ENCODE data around the gene STX8.

STX8 gene

DNA sequence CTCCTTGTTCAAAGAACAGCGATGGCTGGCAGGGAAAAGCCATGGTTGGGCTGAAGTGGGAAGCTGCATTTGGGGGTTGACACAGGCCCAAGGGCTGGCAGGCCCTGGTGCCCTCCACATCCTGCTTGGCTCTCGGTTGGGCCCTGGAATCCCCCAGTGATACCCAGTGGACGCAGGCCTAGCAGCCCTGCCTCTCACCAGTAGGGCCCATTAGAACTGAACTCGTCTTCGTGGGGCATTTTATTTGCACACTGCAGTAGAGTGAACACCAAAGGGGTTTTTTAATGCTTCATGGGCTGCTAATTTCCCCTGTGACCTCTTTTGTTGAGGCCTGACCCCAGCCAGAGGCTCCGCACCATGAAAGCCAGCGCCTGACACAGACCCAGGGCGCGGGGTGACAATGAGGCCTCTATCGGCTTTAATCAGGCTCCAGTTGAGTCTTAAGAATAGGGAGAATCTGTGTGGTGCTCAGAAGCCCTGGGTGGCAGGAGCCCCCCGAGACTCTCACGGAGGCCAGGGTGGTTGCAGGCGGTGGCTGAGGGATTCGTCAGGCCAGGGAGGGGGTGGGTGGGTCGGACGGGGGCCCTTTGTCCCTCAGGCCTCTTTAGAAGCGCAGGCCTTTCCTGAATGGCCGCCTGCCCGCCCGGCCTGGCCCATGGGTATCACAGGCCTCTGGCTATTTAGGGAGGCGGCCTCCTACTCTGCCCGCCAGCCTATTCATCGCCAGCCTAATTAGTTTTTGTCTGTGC is 355.0 kb downstream of the STX8 start:
- TF ChIP-seq ZFX (IDR thresholded peaks at IDR 0.05; ENCODE audit: borderline replicate concordance), result no peak
- TF ChIP-seq, protein P1, sequence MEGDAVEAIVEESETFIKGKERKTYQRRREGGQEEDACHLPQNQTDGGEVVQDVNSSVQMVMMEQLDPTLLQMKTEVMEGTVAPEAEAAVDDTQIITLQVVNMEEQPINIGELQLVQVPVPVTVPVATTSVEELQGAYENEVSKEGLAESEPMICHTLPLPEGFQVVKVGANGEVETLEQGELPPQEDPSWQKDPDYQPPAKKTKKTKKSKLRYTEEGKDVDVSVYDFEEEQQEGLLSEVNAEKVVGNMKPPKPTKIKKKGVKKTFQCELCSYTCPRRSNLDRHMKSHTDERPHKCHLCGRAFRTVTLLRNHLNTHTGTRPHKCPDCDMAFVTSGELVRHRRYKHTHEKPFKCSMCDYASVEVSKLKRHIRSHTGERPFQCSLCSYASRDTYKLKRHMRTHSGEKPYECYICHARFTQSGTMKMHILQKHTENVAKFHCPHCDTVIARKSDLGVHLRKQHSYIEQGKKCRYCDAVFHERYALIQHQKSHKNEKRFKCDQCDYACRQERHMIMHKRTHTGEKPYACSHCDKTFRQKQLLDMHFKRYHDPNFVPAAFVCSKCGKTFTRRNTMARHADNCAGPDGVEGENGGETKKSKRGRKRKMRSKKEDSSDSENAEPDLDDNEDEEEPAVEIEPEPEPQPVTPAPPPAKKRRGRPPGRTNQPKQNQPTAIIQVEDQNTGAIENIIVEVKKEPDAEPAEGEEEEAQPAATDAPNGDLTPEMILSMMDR (IDR thresholded peaks at IDR 0.05), result no peak
- no peak overlapping the region for H3K27ac ChIP-seq

DNA sequence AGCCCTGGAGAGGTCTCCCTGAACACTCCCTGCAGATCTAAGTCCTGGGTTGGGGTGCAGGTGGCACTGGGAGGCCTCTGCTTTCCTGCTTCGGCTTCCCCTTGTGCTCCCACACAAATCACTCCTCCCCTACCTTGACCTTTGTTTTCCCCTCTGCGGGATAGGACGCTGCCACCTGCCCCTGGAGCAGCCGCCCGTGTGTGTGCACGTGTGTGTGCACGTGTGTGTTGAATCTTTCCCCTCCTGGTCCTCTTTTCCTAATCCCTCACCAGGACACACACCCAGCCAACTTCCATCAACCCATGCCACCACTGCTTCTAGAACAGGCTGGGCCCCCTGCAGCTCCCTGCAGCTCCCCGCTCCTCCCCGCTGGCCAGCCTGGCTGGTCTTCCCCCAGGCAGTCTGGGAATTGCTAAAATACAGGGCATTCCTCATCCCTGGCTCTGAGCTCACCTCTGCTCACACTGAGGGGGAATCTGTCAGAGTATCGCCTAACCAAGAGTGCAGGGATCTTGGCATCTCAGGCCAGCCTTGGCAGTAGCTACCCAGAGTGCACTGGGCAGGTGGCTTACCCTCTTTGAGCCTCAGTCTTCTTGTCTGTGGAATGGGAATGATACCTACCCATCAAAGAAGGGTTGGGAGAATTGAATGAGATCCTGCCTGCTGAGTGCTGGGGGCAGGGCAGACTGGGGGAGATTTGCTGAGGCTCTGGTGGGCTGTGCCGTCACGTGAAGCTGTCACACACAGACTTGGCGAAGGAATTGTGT is 355.8 kb downstream of the STX8 start:
- no peak for TF ChIP-seq ZFX (IDR thresholded peaks at IDR 0.05; ENCODE audit: borderline replicate concordance)
- TF ChIP-seq, protein P1 (IDR thresholded peaks at IDR 0.05), result no peak

DNA sequence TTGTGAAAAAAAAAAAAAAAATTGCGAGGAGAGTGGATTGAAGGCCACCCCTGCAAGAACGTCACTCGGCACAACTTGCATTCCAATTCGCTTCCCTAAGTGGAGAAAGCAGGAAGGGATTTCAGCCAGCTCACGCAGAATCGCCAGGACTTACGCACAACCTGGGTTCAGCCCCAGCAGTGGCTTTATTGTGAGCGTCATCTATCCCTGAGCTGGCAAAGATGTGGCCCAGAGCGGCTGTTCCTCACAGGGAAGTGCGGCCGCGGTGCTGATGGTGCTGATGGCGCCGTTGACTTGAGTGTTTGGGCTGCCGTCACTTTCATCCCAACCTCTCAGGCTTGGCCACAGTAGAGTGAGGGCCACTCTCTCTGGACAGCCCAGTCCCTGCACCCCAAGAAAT is 356.7 kb downstream of the STX8 start:
- H3K27ac ChIP-seq, result no peak overlapping the region
- no peak for TF ChIP-seq ZFX (IDR thresholded peaks at IDR 0.05; ENCODE audit: borderline replicate concordance)

More for the DNA sequence above, 355.8 kb downstream of the STX8 start:
- H3K27ac ChIP-seq, result no peak overlapping the region

DNA sequence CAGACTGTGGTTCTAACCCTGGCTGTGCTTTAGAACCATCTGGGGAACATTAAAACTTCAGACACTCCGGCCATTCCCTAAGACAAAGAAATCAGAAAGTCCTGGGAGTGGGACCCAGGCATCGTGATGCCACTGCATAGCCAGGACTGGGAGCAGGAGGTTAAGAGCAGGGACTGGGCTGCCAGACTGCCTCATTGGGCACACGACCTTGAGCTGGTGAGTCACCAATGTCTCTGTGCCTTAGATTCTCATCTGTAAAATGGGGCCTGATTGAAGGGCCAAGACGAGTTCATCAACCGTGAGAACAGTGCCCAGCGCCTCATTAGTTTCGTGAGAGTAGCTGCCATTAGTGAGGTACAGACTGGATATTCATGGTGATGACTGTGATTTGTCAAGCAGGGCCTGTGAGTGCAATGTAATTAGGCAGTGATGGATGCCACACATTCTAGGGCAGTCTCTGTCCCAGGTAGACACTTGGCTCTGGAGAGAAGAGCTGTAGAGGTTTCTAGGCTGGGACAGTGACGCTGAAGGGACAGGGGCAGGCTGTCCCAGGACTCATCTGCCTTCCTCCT is 357.5 kb downstream of the STX8 start:
- H3K27ac ChIP-seq, result no peak overlapping the region
- TF ChIP-seq, protein P1 (IDR thresholded peaks at IDR 0.05), result no peak
- TF ChIP-seq ZFX (IDR thresholded peaks at IDR 0.05; ENCODE audit: borderline replicate concordance), result no peak

DNA sequence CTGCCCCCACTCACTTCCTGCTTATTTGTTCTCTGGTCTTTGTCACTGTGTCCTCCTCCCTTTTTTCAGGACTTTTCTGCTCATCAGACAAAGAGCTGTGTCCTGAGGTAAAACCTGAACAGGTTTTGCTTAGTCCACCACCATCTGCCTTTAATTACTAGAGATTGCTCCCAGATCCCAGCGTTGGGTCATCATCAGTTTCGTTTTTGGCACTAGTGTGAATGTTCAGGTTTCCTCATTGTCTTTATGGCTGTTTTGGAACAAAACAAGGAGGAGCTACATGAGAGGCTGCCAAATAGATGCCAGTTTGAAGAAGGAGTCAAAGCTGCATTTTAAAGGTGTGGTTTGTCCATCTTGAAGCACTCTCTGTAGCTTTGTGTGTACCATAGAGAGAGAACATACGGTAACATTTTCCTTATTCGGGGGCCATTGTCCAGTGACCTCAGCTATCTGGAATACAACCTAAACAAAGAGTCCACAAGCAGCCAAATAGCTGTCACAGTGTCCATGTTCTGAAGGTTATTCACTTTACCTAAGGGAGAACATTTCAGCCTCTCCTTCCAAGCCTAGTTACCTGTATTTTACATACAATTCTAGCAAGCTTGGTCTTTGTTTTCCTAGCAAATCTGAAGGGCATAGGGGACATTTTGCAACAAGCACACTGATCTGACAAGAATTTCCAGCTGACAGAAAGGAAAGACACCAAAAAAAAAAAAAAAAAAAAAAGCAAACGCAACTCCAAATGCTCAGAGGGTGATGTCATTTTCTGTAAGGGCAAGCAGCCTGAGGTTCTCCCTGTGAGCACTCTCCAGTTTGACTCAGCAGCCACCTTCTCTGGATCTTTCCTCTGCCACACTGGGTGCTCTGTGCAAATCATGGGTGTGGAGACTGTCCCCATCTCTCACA is 358.2 kb downstream of the STX8 start:
- no peak overlapping the region for H3K27ac ChIP-seq
- TF ChIP-seq, protein P1 (IDR thresholded peaks at IDR 0.05), result no peak
- TF ChIP-seq ZFX (IDR thresholded peaks at IDR 0.05; ENCODE audit: borderline replicate concordance), result no peak

DNA sequence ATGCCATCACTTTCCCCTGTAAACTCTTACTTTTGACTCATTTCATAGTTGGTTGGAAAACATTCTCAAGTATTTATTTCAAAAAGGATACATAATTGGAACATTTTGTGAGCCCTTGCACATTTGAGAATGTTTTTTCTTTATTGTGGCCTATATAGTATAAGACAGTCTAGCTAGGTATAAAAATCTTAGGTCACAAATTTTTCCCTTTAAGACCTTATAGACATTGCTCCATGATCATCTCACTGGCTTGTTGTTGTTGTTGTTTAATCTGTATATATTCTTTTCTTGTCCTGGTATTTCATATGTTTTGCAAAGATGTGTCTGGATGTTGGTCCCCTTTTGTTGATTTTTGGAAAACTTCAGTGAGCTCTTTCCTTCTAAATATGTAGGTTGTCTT is 360.2 kb downstream of the STX8 start:
- TF ChIP-seq, protein P1 (IDR thresholded peaks at IDR 0.05), result no peak
- no peak for TF ChIP-seq ZFX (IDR thresholded peaks at IDR 0.05; ENCODE audit: borderline replicate concordance)
- H3K27ac ChIP-seq, result no peak overlapping the region

DNA sequence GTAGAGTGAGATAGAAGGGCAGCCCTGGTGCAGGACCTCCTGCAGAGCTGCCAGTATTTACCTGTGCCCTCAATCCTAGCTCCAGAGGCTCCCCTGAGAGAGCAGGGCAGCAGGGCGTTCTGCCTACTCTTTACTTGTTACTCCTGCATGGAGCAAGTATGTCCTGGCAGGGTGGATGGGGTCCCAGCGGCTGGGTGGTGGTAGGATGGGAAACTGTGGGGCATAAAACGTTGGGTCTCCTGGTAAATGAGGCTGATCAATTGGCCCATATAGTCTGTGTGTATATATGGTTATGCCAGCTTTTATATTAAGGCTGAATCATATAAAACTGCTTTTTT is 362.3 kb downstream of the STX8 start:
- no peak for TF ChIP-seq ZFX (IDR thresholded peaks at IDR 0.05; ENCODE audit: borderline replicate concordance)
- TF ChIP-seq, protein P1 (IDR thresholded peaks at IDR 0.05), result no peak

More for the DNA sequence above, 362.3 kb downstream of the STX8 start:
- H3K27ac ChIP-seq, result no peak overlapping the region

Data from 22Rv1 (cell line).